ENCODE data around the gene NONO. TPM values are rescaled to one million over a fixed set of nuclear protein-coding genes. Genes with fewer than 3 reads are reported as not detected.
A peak's percentile ranks its signal among the peaks of the same experiment; 100 is the strongest.

NONO gene
- total RNA-seq, 1 experiment from 2014 or later = 527 TPM

DNA sequence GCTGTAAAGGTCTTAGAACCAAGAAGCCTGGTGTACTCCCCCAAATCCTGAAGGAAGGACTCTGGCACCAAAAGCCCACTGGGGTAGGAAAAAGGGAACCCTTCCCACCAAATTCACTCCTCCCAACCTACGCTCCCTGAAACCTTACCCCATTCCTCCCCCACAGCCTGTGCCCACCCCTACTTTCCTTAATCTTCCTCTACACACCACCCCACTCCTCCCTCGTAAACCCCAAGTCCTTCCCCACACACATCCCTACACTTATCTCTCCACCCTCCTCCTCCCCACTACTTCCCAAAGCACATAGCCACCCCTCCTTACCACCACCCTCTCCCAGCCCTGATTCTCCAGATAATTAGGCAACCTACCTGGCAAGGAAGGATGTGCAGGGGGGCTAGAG is 31.2 kb upstream of the NONO start:
- BruUV-seq (replicated peaks) = no TSS peak
- Histone ChIP-seq H3K4me1 (ENCODE audit: control insufficient read depth, insufficient read depth, low read length) (peaks cover 20% of the 10 kb centered on the region), H3K4me3 (ENCODE audit: low read depth in 2 of 2, low read length in 2 of 2) (peak overlapping the region in 1 of 2 experiments; percentile 84; a peak in 2 of 4 replicates), H3K9me3 (ENCODE audit: control insufficient read depth, insufficient read depth, low read depth, low read length) (no peaks in the 10 kb centered on the region), H3K36me3 (ENCODE audit: control insufficient read depth, insufficient read depth, low read length) (no peaks in the 10 kb centered on the region), H3K27ac (ENCODE audit: low read length) (no peak overlapping the region), H3K27me3 (ENCODE audit: control insufficient read depth, insufficient read depth, low read length) (no peaks in the 10 kb centered on the region)
- intact Hi-C loops (cut with micrococcal nuclease; ENCODE audit: unreplicated experiment) = no loop called here
- ATAC-seq (no peak), DNase-seq (ENCODE audit: low read depth, low spot score) (no peak)
- POLR2A ChIA-PET = no interaction called here
- no peak for TF ChIP-seq TCF7L2 (IDR thresholded peaks at IDR 0.05; ENCODE audit: low read depth, low read length)
- TF ChIP-seq, protein P1, sequence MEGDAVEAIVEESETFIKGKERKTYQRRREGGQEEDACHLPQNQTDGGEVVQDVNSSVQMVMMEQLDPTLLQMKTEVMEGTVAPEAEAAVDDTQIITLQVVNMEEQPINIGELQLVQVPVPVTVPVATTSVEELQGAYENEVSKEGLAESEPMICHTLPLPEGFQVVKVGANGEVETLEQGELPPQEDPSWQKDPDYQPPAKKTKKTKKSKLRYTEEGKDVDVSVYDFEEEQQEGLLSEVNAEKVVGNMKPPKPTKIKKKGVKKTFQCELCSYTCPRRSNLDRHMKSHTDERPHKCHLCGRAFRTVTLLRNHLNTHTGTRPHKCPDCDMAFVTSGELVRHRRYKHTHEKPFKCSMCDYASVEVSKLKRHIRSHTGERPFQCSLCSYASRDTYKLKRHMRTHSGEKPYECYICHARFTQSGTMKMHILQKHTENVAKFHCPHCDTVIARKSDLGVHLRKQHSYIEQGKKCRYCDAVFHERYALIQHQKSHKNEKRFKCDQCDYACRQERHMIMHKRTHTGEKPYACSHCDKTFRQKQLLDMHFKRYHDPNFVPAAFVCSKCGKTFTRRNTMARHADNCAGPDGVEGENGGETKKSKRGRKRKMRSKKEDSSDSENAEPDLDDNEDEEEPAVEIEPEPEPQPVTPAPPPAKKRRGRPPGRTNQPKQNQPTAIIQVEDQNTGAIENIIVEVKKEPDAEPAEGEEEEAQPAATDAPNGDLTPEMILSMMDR (IDR thresholded peaks at IDR 0.05) = no peak
- no peak for TF ChIP-seq REST (IDR thresholded peaks at IDR 0.05; ENCODE audit: insufficient read depth in 1 of 2, low read depth in 2 of 2, low read length in 1 of 2)
- TF ChIP-seq POLR2AphosphoS5 (IDR thresholded peaks at IDR 0.05; ENCODE audit: low read depth, low read length) = no peak
- no peak for TF ChIP-seq SIN3A (IDR thresholded peaks at IDR 0.05; ENCODE audit: borderline replicate concordance, insufficient read depth, low read depth, low read length)
- in situ Hi-C loops (cut with HindIII; ENCODE audit: low pct_unique_long_range_greater_than_20kb, low sequenced_read_pairs) = no loop called here
- CTCF ChIA-PET = no interaction called here

- ATAC-seq (no peak; the same call in 1 of the 2 replicates), DNase-seq (ENCODE audit: low read depth, low spot score) (no peak)
- peak overlapping the region; percentile 82 for H3K27ac ChIP-seq (ENCODE audit: low read length)
- intact Hi-C loops (cut with micrococcal nuclease; ENCODE audit: unreplicated experiment) = no loop called here
- ChIA-PET CTCF (interaction anchor here (0.8 kb wide), 1 partner anchor 109 kb away, joined by 8 read pairs; the partner anchor contains the start of gene NLGN3), POLR2A (no interaction called here)
- H3K36me3 ChIP-seq (ENCODE audit: control insufficient read depth, insufficient read depth, low read length) = no peaks in the 10 kb centered on the region
- no peaks in the 10 kb centered on the region for H3K9me3 ChIP-seq (ENCODE audit: control insufficient read depth, insufficient read depth, low read depth, low read length)
- no peaks in the 10 kb centered on the region for H3K27me3 ChIP-seq (ENCODE audit: control insufficient read depth, insufficient read depth, low read length)
- BruUV-seq (replicated peaks) = no TSS peak
- TF ChIP-seq TCF7L2 (IDR thresholded peaks at IDR 0.05; ENCODE audit: low read depth, low read length) (no peak), POLR2AphosphoS5 (IDR thresholded peaks at IDR 0.05; ENCODE audit: low read depth, low read length) (no peak), REST (IDR thresholded peaks at IDR 0.05; ENCODE audit: insufficient read depth in 1 of 2, low read depth in 2 of 2, low read length in 1 of 2) (no peak), SIN3A (IDR thresholded peaks at IDR 0.05; ENCODE audit: borderline replicate concordance, insufficient read depth, low read depth, low read length) (no peak)
- TF ChIP-seq, protein P1 (IDR thresholded peaks at IDR 0.05) = no peak; the same call in 1 of the 2 replicates
- H3K4me1 ChIP-seq (ENCODE audit: control insufficient read depth, insufficient read depth, low read length) = peaks cover 20% of the 10 kb centered on the region
- in situ Hi-C loops (cut with HindIII; ENCODE audit: low pct_unique_long_range_greater_than_20kb, low sequenced_read_pairs) = no loop called here
- H3K4me3 ChIP-seq (ENCODE audit: low read depth in 2 of 2, low read length in 2 of 2) = peak overlapping the region; percentile 79 to 84
Observed at GRCh38 chrX:71253253-71254091, 30.0 kb upstream of the NONO start.
